Islet precursor cell (in vitro differentiated cells): ENCODE results near the gene BCL2L14.

ENCODE experiments used
- DNase-seq: peaks from one replicate; pipeline ENCODE4 v3.0.0-alpha.2; 2018

The BCL2L14 gene

GRCh38 chr12:12056951-12057350 lies 13.8 kb upstream of the BCL2L14 start:
- no peak for DNase-seq

- peak; percentile 17 for DNase-seq
Measured at GRCh38 chr12:12064596-12064995, 6.1 kb upstream of the BCL2L14 start.

DNA sequence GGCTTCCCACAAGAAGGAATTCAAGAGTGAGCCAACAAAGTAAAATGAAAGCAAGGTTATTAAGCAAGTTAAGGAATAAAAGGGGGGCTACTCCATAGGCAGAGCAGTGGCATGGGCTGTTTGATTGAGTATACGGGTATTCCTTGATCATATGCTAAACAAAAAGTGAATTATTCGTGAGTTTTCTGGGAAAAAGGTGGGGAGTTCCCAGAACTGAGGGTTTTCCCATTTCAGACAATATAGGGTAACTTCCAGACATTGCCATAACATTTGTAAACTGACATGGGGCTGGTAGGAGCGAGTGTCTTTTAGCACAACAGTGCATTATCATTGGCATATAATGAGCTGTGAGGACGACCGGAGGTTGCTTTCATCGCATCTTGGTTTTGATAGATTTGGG lies 2.0 kb upstream of the BCL2L14 start:
- no peak for DNase-seq

- DNase-seq: no peak
Measured at GRCh38 chr12:12069821-12070548, 754 bp upstream of the BCL2L14 start.

- DNase-seq: no peak
Measured at GRCh38 chr12:12072064-12072760, 1.5 kb downstream of the BCL2L14 start.

DNA sequence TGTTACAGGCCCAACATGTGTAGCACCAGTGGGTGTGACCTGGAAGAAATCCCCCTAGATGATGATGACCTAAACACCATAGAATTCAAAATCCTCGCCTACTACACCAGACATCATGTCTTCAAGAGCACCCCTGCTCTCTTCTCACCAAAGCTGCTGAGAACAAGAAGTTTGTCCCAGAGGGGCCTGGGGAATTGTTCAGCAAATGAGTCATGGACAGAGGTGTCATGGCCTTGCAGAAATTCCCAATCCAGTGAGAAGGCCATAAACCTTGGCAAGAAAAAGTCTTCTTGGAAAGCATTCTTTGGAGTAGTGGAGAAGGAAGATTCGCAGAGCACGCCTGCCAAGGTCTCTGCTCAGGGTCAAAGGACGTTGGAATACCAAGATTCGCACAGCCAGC lies 8.6 kb downstream of the BCL2L14 start:
- peak; percentile 82 for DNase-seq

DNA sequence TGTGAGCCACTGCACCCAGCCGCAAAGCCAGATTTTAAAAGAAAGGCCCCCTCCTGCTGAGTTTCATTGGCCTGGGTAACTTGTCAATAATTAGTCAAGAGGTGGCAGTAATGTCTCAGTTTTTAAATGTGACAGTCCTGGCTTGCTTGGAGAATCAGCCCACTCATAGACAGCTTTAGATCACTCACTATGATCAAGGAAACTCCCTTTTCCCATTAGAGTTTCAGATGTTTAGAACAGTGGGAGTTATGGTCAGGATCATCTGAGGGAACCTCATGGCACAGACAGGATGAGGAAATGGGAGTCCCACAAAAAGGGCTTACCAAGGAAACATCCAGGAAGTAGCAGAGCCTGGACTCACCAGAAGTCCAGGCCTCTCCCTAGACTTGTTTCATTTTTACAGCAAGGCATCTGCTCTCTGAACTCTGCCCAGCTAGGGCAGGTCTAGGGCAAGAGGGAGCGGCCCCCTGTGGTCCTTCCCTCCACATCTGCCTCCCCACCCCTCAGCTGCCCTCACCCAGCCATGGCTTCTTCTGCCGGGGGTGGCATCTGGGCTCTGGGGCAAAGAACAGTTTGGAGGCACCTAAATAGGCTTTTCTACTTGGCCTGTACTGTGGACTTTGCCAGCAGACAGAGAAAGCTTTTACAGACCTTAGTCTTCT lies 11.2 kb downstream of the BCL2L14 start:
- peak; percentile 56 for DNase-seq

DNA sequence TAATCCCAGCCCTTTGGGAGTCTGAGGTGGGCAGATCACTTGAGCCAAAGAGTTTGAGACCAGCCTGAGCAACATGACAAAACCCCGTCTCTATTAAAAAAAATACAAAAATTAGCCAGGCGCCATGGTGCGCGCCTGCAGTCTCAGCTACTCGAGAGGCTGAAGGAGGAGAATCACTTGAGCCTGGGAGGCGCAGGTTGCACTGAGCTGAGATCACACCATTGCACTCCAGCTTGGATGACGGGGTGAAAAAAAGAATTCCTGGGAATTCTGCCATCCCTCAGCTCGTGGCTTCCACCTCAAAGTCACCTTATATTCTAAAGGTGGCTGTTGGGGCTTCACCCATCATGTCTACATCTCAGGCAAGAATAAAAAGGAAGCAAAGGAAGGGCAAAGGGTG lies 12.9 kb downstream of the BCL2L14 start:
- DNase-seq: peak; percentile 34

DNA sequence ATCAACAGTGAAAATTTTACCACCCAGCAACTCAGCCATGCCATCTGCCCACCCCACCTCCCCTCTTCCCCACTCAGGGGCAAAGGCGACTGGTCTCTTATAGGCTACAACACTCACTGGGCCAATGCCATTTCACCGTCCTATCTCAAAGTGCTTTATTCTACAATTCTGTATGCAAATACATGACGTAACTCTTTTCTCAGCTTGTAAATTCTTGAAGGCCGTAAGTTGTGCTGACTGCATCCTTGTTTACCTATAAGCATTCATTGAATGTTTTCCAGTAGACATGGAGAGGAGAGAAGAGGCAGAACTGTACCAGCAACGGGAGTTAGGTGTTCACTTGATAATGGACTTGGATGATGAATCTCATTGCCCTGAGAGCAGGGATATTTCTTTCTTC lies 15.6 kb downstream of the BCL2L14 start:
- DNase-seq: peak; percentile 53

DNA sequence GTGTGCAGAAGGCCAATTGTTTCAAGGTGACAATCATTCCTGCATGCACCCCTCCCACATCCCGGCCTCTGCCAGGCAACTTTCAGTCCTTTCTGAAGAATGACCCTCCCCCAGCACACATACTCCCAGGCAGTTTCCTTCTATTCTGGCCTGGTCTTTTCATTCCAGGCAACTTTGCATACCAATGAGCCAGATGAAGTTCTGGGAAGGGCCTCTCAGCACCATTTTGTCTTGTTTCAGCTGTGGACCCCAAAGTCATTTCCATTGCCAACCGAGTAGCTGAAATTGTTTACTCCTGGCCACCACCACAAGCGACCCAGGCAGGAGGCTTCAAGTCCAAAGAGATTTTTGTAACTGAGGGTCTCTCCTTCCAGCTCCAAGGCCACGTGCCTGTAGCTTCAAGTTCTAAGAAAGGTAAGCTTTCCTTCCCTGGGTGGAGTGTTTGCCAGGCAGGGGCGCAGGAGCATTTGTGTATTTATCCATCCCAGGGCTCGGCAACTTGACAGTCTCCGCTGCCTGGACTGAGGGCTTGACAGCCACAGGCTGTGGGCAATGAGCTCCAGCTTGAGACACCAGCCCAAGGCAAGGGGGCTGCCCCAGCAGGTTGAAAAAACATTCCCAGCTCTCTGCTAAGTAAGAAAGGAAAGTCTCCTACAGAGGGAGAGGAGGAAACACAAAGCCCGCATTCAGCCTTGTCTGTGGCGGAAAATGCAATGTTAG lies 16.4 kb downstream of the BCL2L14 start:
- peak; percentile 71 for DNase-seq

DNA sequence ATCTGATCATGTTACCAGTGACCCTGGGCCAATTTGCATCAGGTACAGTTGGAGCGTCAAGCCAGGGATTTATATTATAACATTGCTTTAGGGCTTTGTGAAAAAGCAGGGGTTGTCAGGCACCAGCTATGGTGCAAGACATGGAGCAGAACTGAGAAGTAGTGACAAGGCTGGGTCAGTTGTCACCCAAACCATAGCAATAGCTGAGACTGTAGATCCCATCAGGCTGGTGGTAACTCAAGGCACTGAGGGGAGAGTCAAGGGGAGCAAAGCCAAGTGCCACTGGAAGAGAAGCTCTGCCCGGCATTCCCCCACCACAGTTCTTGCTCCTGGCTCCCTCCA lies 16.9 kb downstream of the BCL2L14 start:
- no peak for DNase-seq

- no peak for DNase-seq
Measured at GRCh38 chr12:12088147-12088546, 17.4 kb downstream of the BCL2L14 start.

- no peak for DNase-seq
Measured at GRCh38 chr12:12088761-12089160, 18.0 kb downstream of the BCL2L14 start.

DNA sequence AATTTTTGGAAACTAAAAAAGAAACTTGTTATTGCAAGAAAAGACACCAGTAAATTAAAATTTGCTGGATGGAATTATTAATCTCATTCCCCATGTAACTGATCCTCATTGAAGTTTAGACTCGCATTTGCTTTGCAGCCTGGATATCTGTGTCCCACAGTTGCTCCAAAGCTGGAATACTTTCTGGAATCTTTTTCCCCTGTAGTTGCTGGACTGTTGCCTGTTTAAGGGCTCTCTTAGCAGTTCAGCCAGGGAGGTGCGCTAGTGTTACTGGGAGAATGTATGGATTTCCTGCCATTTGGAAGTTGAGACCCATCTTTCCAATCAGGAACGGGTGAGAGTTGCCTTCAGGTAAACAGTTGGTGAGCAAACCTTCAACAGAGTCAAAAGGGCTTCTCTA lies 20.3 kb downstream of the BCL2L14 start:
- DNase-seq: no peak

DNA sequence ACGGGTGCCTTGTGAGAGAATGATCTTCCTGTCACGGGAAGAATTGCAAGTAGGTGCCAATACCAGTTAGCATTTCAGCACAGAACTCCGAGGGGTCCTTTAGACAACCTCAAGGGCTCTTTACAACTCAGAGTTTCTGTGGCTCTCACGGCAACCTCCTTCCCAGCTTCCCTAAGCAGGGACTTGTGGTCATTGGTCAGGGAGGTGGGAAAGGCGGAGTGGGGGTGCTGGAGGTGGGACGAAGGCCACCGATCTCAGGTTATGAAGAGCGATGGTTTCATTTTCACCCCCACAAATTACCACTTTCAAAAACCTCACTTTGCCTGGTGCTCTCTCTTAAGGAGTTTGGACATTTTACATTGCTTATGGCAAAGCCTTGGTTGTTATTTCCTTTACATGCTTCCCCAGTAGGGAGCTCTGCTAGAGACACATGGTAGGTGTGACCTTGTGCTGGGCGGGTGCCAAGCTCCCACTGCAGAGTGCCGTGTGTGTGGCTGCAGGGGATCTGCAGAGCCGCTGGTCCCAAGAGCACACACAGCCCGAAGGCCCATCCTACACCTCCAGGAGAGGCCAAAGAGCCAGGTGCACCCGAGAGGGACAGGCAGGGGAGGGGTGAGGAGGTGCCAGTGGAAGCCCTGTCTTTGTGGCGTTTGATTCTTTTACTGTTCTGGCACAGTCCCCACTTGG lies 21.4 kb downstream of the BCL2L14 start:
- DNase-seq: no peak

DNA sequence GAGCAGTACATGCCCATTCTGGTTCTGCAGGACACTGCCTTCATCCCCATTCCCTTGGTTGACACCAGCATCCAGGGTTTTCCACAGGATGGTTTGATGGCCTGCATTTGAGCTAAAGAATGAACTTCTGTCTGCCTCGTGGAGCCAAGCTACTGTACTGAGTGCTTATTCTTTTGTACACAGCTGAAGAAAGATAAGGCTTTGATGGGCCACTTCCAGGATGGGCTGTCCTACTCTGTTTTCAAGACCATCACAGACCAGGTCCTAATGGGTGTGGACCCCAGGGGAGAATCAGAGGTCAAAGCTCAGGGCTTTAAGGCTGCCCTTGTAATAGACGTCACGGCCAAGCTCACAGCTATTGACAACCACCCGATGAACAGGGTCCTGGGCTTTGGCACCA lies 23.7 kb downstream of the BCL2L14 start:
- no peak for DNase-seq

DNA sequence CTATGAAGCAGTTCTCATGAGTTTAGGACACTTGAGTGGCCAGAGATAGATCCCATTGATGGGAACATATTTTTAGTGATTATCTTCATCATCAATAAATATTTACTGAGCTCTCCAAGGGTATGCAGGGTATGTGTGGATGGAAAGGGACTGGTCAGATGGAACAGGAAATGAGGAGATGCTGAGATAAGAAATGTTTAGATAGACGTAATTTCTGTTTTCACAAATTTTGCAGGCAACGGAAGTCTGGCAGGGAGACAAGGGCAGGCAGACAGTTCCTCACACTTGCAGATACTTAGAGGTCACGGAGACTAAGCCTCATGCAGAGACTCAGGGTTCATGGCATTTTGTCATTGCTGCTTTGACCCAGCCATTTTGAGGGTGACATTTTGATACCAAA lies 24.3 kb downstream of the BCL2L14 start:
- no peak for DNase-seq

DNA sequence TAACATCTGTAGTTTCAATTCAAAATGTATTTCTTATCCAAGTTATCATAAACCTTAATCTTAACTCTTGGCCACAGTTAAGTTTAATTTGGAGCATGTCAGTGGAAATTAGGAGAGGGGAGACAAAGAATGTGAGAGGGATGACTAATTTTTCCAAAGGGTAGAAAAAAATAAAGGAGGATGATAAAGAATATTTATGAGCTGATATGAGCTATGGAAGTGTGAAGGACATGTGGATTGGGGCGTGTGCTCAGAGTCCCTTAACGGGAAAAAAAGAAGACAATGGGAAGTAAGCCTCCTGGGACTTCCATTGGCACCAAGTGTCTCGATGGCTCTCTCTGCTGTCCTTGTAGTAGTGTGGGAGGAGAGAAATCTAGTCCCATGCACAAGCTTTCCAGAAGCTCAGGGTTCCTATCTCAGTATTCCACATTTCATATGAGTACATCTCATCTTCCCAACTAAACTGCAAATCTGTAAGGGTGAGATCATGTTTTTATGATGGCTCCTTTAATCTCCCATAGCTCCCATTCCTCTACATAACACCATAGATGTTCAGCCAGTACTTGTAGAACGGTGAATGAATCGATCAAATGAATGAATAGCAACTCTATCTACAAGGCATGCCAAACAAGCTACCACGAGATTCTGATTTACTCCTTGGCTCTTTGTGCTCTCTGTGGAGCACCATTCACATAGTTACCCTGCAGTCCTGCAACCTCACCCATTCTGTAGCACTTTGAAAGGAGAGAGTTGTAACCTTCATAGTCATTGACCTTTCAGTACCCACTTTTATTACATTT lies 27.4 kb downstream of the BCL2L14 start:
- DNase-seq: no peak

GRCh38 chr12:12098691-12099015 lies 27.9 kb downstream of the BCL2L14 start:
- no peak for DNase-seq

DNA sequence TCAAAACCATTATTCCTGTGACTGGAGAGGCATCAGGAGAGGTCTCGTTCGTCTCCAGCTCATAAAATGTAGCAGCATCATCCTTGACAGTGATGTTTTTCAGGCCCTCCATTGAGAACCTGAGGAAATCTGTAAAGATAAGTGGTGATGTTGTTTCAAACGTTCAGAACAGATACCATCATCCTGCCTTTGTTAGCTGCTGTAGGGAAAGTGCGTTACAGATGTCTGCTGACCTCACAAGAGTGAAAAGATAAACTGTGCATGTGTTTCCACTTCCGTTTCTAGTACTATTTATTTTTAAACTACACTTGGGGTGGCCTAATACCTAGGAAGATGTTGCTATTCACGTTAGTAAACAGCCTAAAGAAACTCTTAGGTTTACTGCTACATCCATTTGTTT lies 28.4 kb downstream of the BCL2L14 start:
- DNase-seq: no peak

GRCh38 chr12:12107678-12108077 lies 36.9 kb downstream of the BCL2L14 start:
- no peak for DNase-seq

DNA sequence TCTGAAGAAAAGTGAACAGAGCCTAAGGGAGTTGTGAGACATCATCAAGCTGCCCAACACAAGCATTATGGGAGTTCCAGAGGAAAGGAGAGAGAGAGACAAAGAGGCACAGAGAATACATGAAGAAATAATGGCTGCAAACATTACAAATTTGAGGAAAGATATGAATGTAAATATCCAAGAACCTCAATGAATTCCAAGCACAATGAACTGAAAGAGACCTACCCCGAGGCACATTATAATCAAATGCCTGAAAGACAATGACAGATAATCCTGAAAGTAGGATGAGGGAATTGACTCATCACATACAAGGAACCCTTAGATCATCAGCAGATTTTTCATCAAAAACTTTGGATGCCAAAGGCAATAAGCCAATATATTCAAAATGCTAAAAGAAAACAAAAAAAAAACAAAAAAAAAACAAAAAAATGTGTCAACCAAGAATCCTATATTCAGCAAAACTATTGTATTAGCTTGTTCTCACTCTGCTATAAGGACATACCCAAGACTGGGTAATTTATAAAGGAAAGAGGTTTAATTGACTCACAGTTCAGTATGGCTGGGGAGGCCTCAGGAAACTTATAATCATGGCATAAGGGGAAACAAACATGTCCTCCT lies 37.8 kb downstream of the BCL2L14 start:
- no peak for DNase-seq
